HepG2 (cell line): ENCODE results near the gene EPHA6. TPM values are rescaled to one million over a fixed set of nuclear protein-coding genes. Genes with fewer than 3 reads are reported as not detected.

Experiments used
- ATAC-seq: fragments of 200-7000 bp; cut with Tn5 transposase; 3 replicates; pipeline ENCODE4 v1.9.1; 2020; ENCODE audit warnings: mild to moderate bottlenecking, moderate library complexity
- BruUV-seq: library from RNA; stranded (reverse); fragments of 400-500 nt; replicated peaks from 2 replicates; lab custom pipeline; 2021; lab: Mats Ljungman, UMichigan
- CTCF ChIA-PET: fragments of 300-600 bp; formaldehyde crosslinking; extraction: SDS; loops from one replicate; lab custom pipeline; 2021; ENCODE audit warnings: low total read pairs, inconsistent platforms, low intra/inter-chr PET ratio; lab: Yijun Ruan, JAX
- POLR2A ChIA-PET: fragments of 350-600 bp; sonication (Branson Sonifier 250); formaldehyde crosslinking; loops from one replicate; lab custom pipeline; 2020; ENCODE audit warnings: antibody characterized with exemption, inconsistent platforms; lab: Yijun Ruan, JAX
- DNase-seq: peaks from one replicate; pipeline ENCODE4 v3.0.0-alpha.2; 2015; ENCODE audit warnings: low spot score
- FAIRE-seq: peaks from 3 replicates; lab custom pipeline; 2011; peaks lifted over from hg19 to GRCh38; lab: Jason Lieb, UNC
- H2AFZ ChIP-seq: one replicate; pipeline ENCODE4 v1.6.1; 2011; ENCODE audit warnings: low read length, inconsistent platforms
- H3K27ac ChIP-seq: fragments of 300-600 bp; 3 replicates; pipeline ENCODE4 v1.8.0; 2011; ENCODE audit warnings: mixed run types, mild to moderate bottlenecking, mixed read lengths, low read length, inconsistent platforms; ENCODE audit not compliant: insufficient read depth; ENCODE audit errors: extremely low read length
- H3K27me3 ChIP-seq, 2 experiments: fragments of 200-600 bp in 1 of 2; 2 replicates in 1 of 2; 3 replicates in 1 of 2; pipeline versions ENCODE4 v1.6.0 to v1.8.0; 2011; ENCODE audit warnings: low read length in 2 of 2, mild to moderate bottlenecking in 2 of 2, moderate library complexity in 2 of 2, inconsistent platforms in 1 of 2; ENCODE audit not compliant: insufficient read depth in 2 of 2, control insufficient read depth in 1 of 2
- H3K36me3 ChIP-seq, 2 experiments: fragments of 200-600 bp in 1 of 2; replicated peaks in 1 of 2; 2 replicates in 1 of 2; 3 replicates in 1 of 2; pipeline versions ENCODE4 v1.5.1 to v1.8.0; 2011; ENCODE audit warnings: low read length in 2 of 2, inconsistent platforms in 1 of 2; ENCODE audit not compliant: insufficient read depth in 2 of 2, control insufficient read depth in 1 of 2
- H3K4me1 ChIP-seq: 2 replicates; pipeline ENCODE4 v1.5.1; 2012; ENCODE audit warnings: low read length, inconsistent platforms; ENCODE audit not compliant: insufficient read depth
- H3K4me2 ChIP-seq: 2 replicates; pipeline ENCODE4 v1.6.0; 2011; ENCODE audit warnings: low read depth, low read length, inconsistent platforms
- H3K4me3 ChIP-seq, 3 experiments: fragments of 200-600 bp in 1 of 3; sonication (generic), shearing (Covaris generic) in 1 of 3; replicated peaks in 1 of 3; 2 replicates each; pipeline ENCODE4 v1.5.1; 2011 to 2016; ENCODE audit warnings: low read length in 3 of 3, inconsistent platforms in 2 of 3, low read depth in 2 of 3, mild to moderate bottlenecking in 2 of 3, control low read depth in 1 of 3, mixed read lengths in 1 of 3; ENCODE audit not compliant: insufficient read depth in 1 of 3
- H3K79me2 ChIP-seq: one replicate; pipeline ENCODE4 v1.6.1; 2011; ENCODE audit warnings: low read length, inconsistent platforms; ENCODE audit not compliant: insufficient read depth
- H3K9ac ChIP-seq: 2 replicates; pipeline ENCODE4 v1.6.0; 2011; ENCODE audit warnings: mild to moderate bottlenecking, low read depth, low read length, inconsistent platforms; ENCODE audit not compliant: insufficient read depth
- H3K9me3 ChIP-seq: 2 replicates; pipeline ENCODE4 v1.5.1; 2012; ENCODE audit warnings: mild to moderate bottlenecking, low read length
- H4K20me1 ChIP-seq: 2 replicates; pipeline ENCODE4 v1.6.0; 2011; ENCODE audit warnings: inconsistent platforms, mild to moderate bottlenecking, low read length, moderate library complexity; ENCODE audit not compliant: insufficient read depth
- EED ChIP-seq: sonication (generic); formaldehyde crosslinking; IDR thresholded peaks from 2 replicates; pipeline ENCODE4 v1.5.0; 2020; ENCODE audit warnings: mild to moderate bottlenecking, missing genetic modification reagents
- ERF ChIP-seq: IDR thresholded peaks from 2 replicates; pipeline ENCODE4 v1.6.1; 2018; ENCODE audit warnings: missing biosample characterization, missing genetic modification reagents
- FOXO1 ChIP-seq: sonication (generic); formaldehyde crosslinking; IDR thresholded peaks from 2 replicates; pipeline ENCODE4 v1.4.0; 2020; ENCODE audit warnings: missing genetic modification reagents
- GMEB1 ChIP-seq: sonication (generic); formaldehyde crosslinking; IDR thresholded peaks from 2 replicates; pipeline ENCODE4 v1.5.1; 2020; ENCODE audit warnings: missing genetic modification reagents, mild to moderate bottlenecking, borderline replicate concordance
- HINFP ChIP-seq: sonication (generic); formaldehyde crosslinking; IDR thresholded peaks from 2 replicates; pipeline ENCODE4 v1.4.0; 2020; ENCODE audit warnings: low read depth, mild to moderate bottlenecking, missing genetic modification reagents
- MED8 ChIP-seq: sonication (generic); formaldehyde crosslinking; IDR thresholded peaks from 2 replicates; pipeline ENCODE4 v1.8.1; 2023; ENCODE audit warnings: mild to moderate bottlenecking, missing genetic modification reagents; ENCODE audit not compliant: insufficient replicate concordance
- RBFOX2 ChIP-seq: fragments of 200-400 bp; formaldehyde crosslinking; IDR thresholded peaks from 2 replicates; pipeline ENCODE4 v1.6.1; 2017; ENCODE audit warnings: low read depth, mild to moderate bottlenecking, low read length
- TCF7L2 ChIP-seq: IDR thresholded peaks from 2 replicates; pipeline ENCODE4 v1.6.1; 2011; ENCODE audit warnings: mild to moderate bottlenecking, low read depth, low read length, moderate library complexity
- XRCC5 ChIP-seq: fragments of 200-400 bp; formaldehyde crosslinking; optimal IDR thresholded peaks from 2 replicates; pipeline ENCODE3; 2017; ENCODE audit warnings: mild to moderate bottlenecking, low read length
- ZBTB44 ChIP-seq: sonication (generic); formaldehyde crosslinking; IDR thresholded peaks from 2 replicates; pipeline ENCODE4 v1.4.0; 2020; ENCODE audit warnings: missing genetic modification reagents
- ZFP1 ChIP-seq: IDR thresholded peaks from 2 replicates; pipeline ENCODE4 v1.6.1; 2016
- ZNF234 ChIP-seq: sonication (generic); formaldehyde crosslinking; conservative IDR thresholded peaks from 2 replicates; pipeline ENCODE4 v1.5.1; 2020; ENCODE audit warnings: mild to moderate bottlenecking, missing genetic modification reagents
- ZNF329 ChIP-seq: sonication (generic); formaldehyde crosslinking; IDR thresholded peaks from 2 replicates; pipeline ENCODE4 v1.9.0; 2021; ENCODE audit warnings: low read depth, mild to moderate bottlenecking, missing genetic modification reagents
- ZNF343 ChIP-seq: sonication (generic); formaldehyde crosslinking; IDR thresholded peaks from 2 replicates; pipeline ENCODE4 v1.4.0; 2020; ENCODE audit warnings: mild to moderate bottlenecking, missing genetic modification reagents
- ZNF431 ChIP-seq: sonication (generic); formaldehyde crosslinking; IDR thresholded peaks from 2 replicates; pipeline ENCODE4 v1.9.0; 2022; ENCODE audit warnings: missing genetic modification reagents, low read depth, mild to moderate bottlenecking, borderline replicate concordance
- ZNF496 ChIP-seq: sonication (generic); formaldehyde crosslinking; IDR thresholded peaks from 2 replicates; pipeline ENCODE4 v1.8.1; 2023; ENCODE audit warnings: mild to moderate bottlenecking, moderate library complexity, missing genetic modification reagents; ENCODE audit not compliant: insufficient replicate concordance
- ZZZ3 ChIP-seq: sonication (generic); formaldehyde crosslinking; IDR thresholded peaks from 2 replicates; pipeline ENCODE4 v1.4.0; 2020; ENCODE audit warnings: missing genetic modification reagents, mild to moderate bottlenecking, borderline replicate concordance
- WGBS: methylation state at CpG from one replicate; pipeline ENCODE4 v1.1.6; 2017; ENCODE audit warnings: low lambda C conversion rate; 5-methylcytosine and 5-hydroxymethylcytosine counted together
- in situ Hi-C: cut with HindIII; loops from 2 replicates; pipeline ENCODE4 v1.10.0; 2017; ENCODE audit warnings: low pct_unique_long_range_greater_than_20kb; ENCODE audit not compliant: extremely low pct_ligation_motif_present
- intact Hi-C: fragments of 100-400 bp; cut with micrococcal nuclease; formaldehyde crosslinking; loops from one replicate; pipeline ENCODE4 v1.10.0; 2022; ENCODE audit not compliant: unreplicated experiment
- polyA plus RNA-seq, 8 experiments: library from polyadenylated mRNA; depleted of rRNA in 3 of 8; stranded (reverse) in 7 of 8; unstranded in 1 of 8; fragments of >200 nt; fragmentation: Illumina TruSeq in 4 of 8; extraction: Trizol in 4 of 8; gene quantifications; 2 replicates each; pipeline versions ENCODE4 v1.2.1 to v1.2.3, GENCODE V29; 2011 to 2016; ENCODE audit warnings: low read depth in 4 of 8, missing spikeins in 1 of 8, mixed read lengths in 1 of 8; ENCODE audit not compliant: insufficient read depth in 1 of 8
- total RNA-seq, 5 experiments: library from RNA; depleted of rRNA; stranded (reverse); fragments of >200 nt; fragmentation: Illumina TruSeq; extraction: Trizol; gene quantifications; 2 replicates each; pipeline ENCODE4 v1.2.3, GENCODE V29; 2016; ENCODE audit warnings: low read depth in 1 of 5

The EPHA6 gene
- total and polyA plus RNA-seq, 2 of the 13 experiments (the other 11 are each of a cell fraction or from before 2014, with no cell fraction given): not detected

- CTCF ChIA-PET: no interaction called here
- TF ChIP-seq ZNF234 (CRISPR knock-in tag) (no peak), ZNF496 (CRISPR knock-in tag) (no peak), MED8 (no peak), HINFP (CRISPR knock-in tag) (no peak), ZZZ3 (CRISPR knock-in tag) (no peak)
- no TSS peak for BruUV-seq
- no peak overlapping the region for H3K4me2 ChIP-seq
- no peaks in the 10 kb centered on the region for H3K9me3 ChIP-seq
- H3K4me1 ChIP-seq: no peaks in the 10 kb centered on the region
- FAIRE-seq: no peak
- ATAC-seq: no peak
- DNase-seq: no peak
- H2AFZ ChIP-seq: no peak overlapping the region
- H3K27ac ChIP-seq: no peak overlapping the region
- POLR2A ChIA-PET: no interaction called here
- no peaks in the 10 kb centered on the region for H4K20me1 ChIP-seq
- WGBS: 25% methylated on average over 2 of the region's 2 CpGs
- no peaks in the 10 kb centered on the region for H3K79me2 ChIP-seq
- H3K9ac ChIP-seq: no peak overlapping the region
- no peaks in the 10 kb centered on the region for H3K36me3 ChIP-seq
- in situ Hi-C loops: no loop called here
- H3K27me3 ChIP-seq: no peaks in the 10 kb centered on the region
- no peak overlapping the region for H3K4me3 ChIP-seq
- intact Hi-C loops: no loop called here
Observed at GRCh38 chr3:97674461-97674860, 860.1 kb downstream of the EPHA6 start.

- BruUV-seq: no TSS peak
- H3K27ac ChIP-seq: no peak overlapping the region
- in situ Hi-C loops: no loop called here
- ChIA-PET CTCF (no interaction called here), POLR2A (no interaction called here)
- no peak overlapping the region for H3K9ac ChIP-seq
- ATAC-seq (no peak), DNase-seq (no peak), FAIRE-seq (no peak)
- no peaks in the 10 kb centered on the region for H3K9me3 ChIP-seq
- H4K20me1 ChIP-seq: no peaks in the 10 kb centered on the region
- no peak overlapping the region for H3K4me2 ChIP-seq
- H3K4me3 ChIP-seq: no peak overlapping the region
- H3K4me1 ChIP-seq: no peaks in the 10 kb centered on the region
- H3K79me2 ChIP-seq: no peaks in the 10 kb centered on the region
- no peak overlapping the region for H2AFZ ChIP-seq
- intact Hi-C loops: no loop called here
- no peaks in the 10 kb centered on the region for H3K36me3 ChIP-seq
- H3K27me3 ChIP-seq: no peaks in the 10 kb centered on the region
- no peak for TF ChIP-seq ZNF431 (CRISPR knock-in tag)
- TF ChIP-seq ERF (CRISPR knock-in tag): no peak
- TF ChIP-seq ZNF329 (CRISPR knock-in tag): no peak
- TF ChIP-seq FOXO1: no peak
- TF ChIP-seq GMEB1 (CRISPR knock-in tag): no peak
- TF ChIP-seq XRCC5: no peak
- TF ChIP-seq ZNF343 (CRISPR knock-in tag): no peak
- no peak for TF ChIP-seq EED (CRISPR knock-in tag)
- no peak for TF ChIP-seq RBFOX2
- no peak for TF ChIP-seq ZBTB44
- TF ChIP-seq TCF7L2: no peak
- TF ChIP-seq ZFP1: no peak
Observed at GRCh38 chr3:97680210-97680609, 865.8 kb downstream of the EPHA6 start.
